Prostate gland (tissue), 2 donors: ENCODE results near the gene IRF2.

Experiments used
- CTCF ChIP-seq, 4 experiments: fragments of 200-600 bp in 2 of 4; fragments of 450-650 bp in 2 of 4; sonication (generic) in 2 of 4; IDR thresholded peaks; 1 replicate in 3 of 4; 2 replicates in 1 of 4; pipeline ENCODE4 v1.5.1; 2016 to 2019; ENCODE audit warnings: antibody characterized with exemption in 4 of 4, mild to moderate bottlenecking in 2 of 4, moderate library complexity in 2 of 4
- POLR2A ChIP-seq: fragments of 450-650 bp; IDR thresholded peaks from one replicate; pipeline ENCODE4 v1.6.1; 2016; ENCODE audit warnings: antibody characterized with exemption, mild to moderate bottlenecking

DNA sequence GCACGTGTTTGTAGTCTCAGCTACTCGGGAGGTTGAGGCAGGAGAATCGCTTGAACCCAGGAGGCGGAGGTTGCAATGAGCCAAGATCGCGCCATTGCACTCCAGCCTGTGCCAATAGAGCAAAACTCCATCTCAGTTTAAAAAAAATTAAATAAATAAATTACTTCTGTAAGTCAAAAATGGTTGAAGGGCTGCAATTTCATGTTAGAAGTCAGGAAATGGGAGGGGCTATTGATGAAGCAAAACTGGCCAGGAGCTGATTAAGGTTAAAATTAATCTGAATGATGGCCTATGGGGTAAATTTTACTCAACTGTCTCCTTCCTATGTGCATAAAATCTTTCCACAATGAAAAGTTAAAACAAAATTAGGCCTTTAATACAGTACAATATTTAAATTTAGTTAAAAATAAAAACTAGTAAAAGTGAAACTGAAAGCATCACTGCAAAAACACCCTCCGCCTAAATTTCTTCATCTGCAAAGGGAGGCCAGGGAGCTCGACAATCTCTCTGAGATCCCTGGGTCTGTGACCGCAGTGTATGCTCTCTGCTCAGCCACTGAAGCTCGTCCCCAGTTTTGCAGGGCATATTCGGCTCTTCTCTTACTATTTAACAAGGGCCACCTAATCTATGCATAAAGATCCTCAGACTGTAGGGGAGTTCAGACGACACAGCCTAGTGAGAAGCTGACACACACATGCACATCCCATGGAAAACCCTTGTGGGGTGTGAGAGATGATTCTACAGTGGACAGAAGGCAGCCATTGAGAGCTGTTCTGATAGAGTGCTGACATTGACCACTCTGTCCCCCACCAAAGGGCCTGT is 57.2 kb downstream of the IRF2 start:
- TF ChIP-seq POLR2A (no peak), CTCF (IDR thresholded peaks at IDR 0.05) (no peak)
